ENCODE measurements around the gene HK1.

The HK1 gene

DNA sequence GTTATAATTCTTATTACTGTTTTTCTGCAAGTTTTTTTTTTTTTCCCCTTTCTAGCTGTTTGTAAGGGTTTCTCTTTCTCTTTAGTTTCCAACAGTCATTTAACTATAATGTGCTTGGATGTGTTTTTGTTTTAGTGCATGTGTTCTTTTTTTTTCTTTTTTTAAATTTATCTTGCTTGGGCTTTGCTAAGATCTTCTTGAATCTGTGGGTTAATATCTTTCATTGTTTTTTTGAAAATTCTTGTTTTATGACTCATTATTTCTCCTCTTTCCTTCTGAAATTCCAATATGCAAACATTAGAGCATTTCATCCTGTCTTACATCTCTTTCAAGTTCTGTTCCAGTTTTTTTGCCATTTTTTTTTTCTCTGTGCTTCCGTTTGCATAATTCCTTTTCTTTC lies 5.7 kb upstream of the HK1 start:
- TF ChIP-seq GATA3 (IDR thresholded peaks at IDR 0.05; ENCODE audit: low read depth, low read length) (no peak), GATA2 (IDR thresholded peaks at IDR 0.05; ENCODE audit: low read depth, low read length) (no peak)

DNA sequence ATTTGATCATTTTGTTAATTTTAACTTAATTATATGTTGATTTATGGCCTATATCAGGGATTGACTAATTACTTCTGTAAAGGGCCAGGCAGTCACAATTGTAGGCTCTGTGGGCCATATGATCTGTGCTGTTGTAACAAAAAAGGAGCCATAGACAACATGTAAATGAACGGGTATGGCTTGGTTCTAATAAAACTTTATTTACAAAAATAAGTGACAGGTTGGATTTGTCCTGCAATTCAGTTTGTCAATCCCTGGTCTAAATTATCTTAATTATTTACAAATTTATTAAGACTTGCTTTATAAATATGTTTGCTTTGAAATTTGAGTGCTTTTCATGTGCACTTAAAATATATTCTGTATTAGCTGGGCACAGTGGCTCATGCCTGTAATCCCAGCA lies 2.9 kb upstream of the HK1 start:
- no peak for TF ChIP-seq GATA2 (IDR thresholded peaks at IDR 0.05; ENCODE audit: low read depth, low read length)
- no peak for TF ChIP-seq GATA3 (IDR thresholded peaks at IDR 0.05; ENCODE audit: low read depth, low read length)

DNA sequence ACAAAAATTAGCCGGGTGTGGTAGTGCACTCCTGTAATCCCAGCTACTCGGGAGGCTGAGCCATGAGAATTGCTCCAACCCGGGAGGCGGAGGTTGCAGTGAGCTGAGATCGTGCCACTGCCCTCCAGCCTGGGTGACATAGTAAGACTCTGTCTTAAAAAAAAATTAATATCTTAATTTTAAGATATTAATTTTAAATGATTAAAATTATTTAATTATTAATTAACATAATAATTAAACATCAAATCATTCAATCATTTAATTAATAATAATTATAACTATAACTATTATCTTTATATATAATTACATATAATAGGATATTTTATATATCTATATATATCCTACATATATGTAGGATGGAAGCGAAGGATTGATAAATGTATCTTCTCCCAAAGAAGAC lies 1.8 kb upstream of the HK1 start:
- TF ChIP-seq GATA3 (IDR thresholded peaks at IDR 0.05; ENCODE audit: low read depth, low read length) (no peak), GATA2 (IDR thresholded peaks at IDR 0.05; ENCODE audit: low read depth, low read length) (no peak)

DNA sequence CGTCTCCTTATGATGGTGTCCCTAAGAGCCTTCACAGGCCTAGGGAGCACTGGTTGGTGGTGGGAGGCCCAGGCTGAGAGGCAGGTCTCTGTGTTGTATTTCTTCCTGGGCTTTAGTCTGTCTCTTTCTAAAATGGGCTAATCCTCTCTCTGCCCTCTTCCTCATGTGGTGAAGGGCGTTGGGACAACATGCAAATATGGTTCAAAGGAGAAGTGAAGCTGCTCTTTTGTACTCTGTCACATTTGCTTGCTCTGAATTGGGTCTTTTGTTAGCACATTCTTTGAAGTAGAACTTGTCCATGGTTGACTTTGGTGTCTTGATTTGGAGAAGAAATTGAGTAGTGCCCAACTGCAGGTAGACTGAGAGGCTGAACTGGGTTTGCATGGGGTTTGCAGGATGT lies 814 bp downstream of the HK1 start:
- TF ChIP-seq GATA3 (IDR thresholded peaks at IDR 0.05; ENCODE audit: low read depth, low read length) = no peak
- TF ChIP-seq GATA2 (IDR thresholded peaks at IDR 0.05; ENCODE audit: low read depth, low read length) = no peak

DNA sequence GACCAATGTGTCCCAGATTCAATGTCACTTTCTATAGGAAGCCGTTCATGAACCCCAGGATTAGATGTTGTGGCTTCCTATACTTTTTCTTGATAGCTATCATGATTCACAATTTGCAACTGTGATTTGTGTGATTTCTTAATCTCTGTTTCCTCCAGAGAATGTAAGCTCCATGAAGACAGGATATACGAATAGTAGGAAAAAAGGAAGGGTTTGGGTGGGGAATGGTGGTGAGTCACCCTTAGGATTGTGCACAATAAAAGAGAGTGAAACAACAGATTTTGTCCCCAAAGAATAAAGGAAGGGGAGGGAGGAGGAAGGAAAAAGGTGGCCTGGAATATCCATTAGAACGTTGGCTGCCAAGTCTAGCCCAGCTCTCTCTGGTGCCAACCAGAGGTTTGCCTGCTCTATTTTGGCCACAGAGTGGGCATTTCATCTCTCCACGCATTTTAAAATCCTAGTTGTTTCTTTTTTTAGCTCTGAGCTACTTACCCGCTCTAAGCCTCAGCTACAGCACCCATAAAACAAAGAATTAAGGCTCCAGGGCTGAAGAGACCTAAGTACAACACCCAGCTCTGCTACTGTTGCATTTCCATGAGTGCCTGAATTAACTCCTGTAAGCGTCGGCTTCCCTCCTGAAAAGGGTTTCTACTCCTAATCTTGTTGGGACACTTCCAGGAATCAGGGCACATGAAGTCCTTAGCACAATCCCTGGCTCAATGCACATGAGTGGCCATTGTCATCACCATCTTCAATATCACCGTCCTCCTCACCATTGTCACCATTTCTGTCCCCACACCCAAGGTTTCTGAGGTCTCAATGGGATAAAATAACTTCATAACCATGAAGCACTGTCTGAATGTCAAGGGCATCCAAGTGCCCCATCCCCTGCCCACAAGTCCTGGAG lies 3.5 kb downstream of the HK1 start:
- no peak for TF ChIP-seq GATA2 (IDR thresholded peaks at IDR 0.05; ENCODE audit: low read depth, low read length)
- TF ChIP-seq GATA3 (IDR thresholded peaks at IDR 0.05; ENCODE audit: low read depth, low read length) = no peak

DNA sequence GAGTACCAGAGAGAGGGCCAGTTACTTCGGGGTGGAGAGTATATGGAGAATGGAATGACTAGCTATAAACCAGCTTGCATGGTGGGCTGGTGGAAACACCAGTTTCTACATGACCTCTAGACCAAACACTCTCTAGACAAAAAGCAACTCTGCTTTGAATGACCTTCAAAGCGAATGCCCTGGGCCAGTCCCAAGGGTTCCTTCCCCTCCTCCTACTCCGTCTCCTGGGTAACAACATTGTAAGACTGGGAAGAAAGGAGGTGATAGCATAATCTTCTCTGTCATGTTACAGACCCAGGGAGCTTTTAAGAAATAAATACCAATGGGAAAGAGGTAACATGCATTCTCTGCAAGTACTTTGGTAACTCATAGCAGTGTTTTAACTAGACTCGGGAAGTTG lies 7.4 kb downstream of the HK1 start:
- no peak for TF ChIP-seq GATA2 (IDR thresholded peaks at IDR 0.05; ENCODE audit: low read depth, low read length)
- no peak for TF ChIP-seq GATA3 (IDR thresholded peaks at IDR 0.05; ENCODE audit: low read depth, low read length)

DNA sequence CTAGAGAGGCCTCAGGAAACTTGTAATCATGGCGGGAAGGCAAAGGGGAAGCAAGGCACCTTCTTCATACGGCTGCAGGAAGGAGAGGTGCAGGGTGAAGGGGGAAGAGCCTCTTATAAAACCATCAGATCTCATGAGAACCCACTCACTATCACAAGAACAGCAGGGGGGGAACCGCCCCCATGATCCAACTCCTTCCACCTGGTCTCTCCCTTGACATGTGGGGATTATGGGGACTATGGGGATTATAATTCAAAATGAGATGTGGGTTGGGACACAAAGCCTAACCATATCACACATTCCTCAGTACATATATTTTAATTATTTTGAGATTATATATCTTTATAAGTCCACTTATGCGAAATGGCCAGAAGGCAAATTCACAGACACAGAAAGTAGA lies 8.9 kb downstream of the HK1 start:
- no peak for TF ChIP-seq GATA2 (IDR thresholded peaks at IDR 0.05; ENCODE audit: low read depth, low read length)
- TF ChIP-seq GATA3 (IDR thresholded peaks at IDR 0.05; ENCODE audit: low read depth, low read length) = no peak

DNA sequence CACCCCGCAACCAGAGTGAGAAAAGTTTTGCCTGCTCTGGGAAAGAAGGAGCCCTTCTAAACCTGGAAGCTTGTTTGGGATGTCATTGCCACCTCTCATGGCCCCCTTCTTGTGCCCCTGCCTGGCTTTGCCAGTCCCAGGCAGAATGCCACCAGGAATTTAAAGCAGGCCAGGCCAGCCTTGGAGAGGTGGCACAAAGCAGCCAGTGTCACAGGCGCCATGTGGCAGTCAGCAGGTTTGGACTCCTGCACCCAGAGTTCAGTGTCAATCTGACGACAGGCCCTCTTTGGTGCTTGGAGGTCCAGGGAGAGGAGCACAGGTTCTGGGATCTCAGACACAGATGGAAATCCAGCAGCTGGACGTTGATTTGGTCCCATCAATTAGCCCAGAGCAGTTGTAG lies 12.7 kb downstream of the HK1 start:
- TF ChIP-seq GATA2 (IDR thresholded peaks at IDR 0.05; ENCODE audit: low read depth, low read length) (no peak), GATA3 (IDR thresholded peaks at IDR 0.05; ENCODE audit: low read depth, low read length) (no peak)

DNA sequence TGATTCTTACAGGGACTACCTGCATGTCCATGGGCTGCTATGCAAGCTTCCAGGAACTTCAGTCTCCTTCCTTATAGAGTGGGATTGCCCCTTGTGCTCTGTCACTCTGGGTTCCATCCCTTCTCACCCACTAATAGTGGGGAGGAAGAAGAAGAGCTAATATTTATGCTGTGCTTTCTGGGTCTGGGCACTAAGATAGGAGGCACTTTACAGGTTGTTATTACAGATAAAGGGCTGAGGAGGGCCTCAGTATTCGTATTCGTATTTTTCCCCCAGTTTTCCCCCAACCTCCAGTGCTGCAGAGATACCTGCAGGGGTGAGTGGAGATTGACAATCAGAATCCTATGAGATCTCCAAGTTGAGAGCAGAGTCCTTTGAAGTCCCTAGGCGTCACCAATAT lies 14.2 kb downstream of the HK1 start:
- TF ChIP-seq GATA2 (IDR thresholded peaks at IDR 0.05; ENCODE audit: low read depth, low read length) (no peak), GATA3 (IDR thresholded peaks at IDR 0.05; ENCODE audit: low read depth, low read length) (no peak)

DNA sequence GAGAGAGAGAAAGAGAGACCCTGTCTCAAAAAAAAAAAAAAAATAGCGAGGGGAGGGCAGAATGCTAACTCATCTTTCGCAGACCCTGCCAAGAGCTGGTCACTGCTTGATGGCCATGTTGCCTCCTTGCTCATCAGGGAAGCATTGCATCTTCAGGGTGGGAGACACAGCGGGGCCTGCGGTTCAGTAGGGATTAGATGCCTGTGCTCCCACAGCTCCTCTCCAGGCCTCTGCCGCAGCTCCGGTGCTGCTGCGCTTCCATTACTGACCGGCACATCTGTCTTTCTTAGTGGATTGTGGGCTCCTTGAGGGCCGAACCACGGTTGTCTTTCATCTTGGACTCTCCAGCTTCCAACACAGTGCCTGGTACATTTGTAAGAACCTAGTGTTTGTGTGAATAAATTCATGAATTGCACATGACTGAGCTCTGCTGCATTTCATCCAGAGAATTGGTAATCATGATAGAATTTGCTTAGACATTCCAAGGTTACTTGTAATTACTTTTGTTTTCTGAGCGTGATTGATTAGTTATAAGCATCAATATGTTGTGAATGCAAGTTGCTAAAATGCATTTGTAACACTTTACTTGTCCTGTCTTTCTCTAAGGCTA lies 16.8 kb downstream of the HK1 start:
- no peak for TF ChIP-seq GATA3 (IDR thresholded peaks at IDR 0.05; ENCODE audit: low read depth, low read length)
- no peak for TF ChIP-seq GATA2 (IDR thresholded peaks at IDR 0.05; ENCODE audit: low read depth, low read length)

DNA sequence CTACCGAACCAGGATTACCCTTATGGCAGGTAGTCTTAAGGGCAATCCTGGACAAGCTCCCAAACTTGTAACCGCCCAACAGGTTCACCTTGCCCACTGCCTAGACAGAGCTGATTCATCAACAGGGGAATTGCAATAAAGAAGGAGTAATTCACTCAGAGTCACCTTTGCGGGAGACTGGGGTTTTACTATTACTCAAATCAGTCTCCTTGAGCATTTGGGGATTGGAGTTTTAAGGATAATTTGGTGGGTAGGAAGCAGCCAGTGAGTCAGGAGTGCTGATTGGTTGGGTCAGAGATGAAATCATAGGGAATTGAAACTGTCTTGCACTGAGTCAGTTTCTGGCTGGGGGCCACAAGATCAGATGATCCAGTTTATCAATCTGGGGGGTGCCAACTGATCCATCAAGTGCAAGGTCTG lies 25.3 kb downstream of the HK1 start:
- TF ChIP-seq GATA2 (IDR thresholded peaks at IDR 0.05; ENCODE audit: low read depth, low read length) (no peak), GATA3 (IDR thresholded peaks at IDR 0.05; ENCODE audit: low read depth, low read length) (no peak)

DNA sequence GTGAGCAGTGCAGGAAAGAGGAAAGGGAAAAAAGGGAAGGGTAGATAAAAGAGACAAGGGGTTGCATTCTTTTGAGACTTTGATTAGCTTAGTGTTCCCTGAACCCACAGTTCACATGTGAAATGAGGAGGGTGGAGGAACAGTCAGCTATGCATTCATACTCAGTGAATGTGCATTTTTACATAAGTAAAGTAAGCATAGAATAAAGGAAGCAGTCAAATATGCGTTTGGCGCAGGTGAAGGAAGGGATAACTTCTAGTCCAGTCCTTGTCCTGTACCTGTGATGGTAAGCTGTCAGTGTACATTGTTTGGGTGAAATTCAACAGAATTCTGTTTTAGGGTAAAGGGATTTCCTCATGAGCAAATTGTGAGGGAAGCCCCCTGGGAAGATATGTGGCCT lies 28.1 kb downstream of the HK1 start:
- TF ChIP-seq GATA3 (IDR thresholded peaks at IDR 0.05; ENCODE audit: low read depth, low read length) (no peak), GATA2 (IDR thresholded peaks at IDR 0.05; ENCODE audit: low read depth, low read length) (no peak)

DNA sequence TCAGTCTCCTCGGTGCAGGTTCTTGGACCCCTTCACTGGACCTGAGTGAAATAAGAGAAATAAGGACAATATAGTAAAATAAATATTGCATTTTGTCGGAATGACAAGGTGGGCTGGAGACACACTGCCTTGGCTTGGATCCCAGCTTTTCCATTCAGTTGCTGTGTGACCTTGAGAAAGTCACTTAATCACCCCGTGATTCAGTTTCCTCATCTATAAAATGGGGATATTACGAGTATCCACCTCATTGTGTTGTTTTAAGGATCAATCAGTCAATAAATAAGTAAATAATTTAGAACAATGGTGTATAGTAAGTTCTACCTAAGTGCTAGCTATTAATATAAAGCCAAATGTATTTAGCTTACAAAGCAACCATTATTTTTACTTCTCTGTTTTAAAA lies 29.1 kb downstream of the HK1 start:
- TF ChIP-seq GATA2 (IDR thresholded peaks at IDR 0.05; ENCODE audit: low read depth, low read length) (no peak), GATA3 (IDR thresholded peaks at IDR 0.05; ENCODE audit: low read depth, low read length) (no peak)

DNA sequence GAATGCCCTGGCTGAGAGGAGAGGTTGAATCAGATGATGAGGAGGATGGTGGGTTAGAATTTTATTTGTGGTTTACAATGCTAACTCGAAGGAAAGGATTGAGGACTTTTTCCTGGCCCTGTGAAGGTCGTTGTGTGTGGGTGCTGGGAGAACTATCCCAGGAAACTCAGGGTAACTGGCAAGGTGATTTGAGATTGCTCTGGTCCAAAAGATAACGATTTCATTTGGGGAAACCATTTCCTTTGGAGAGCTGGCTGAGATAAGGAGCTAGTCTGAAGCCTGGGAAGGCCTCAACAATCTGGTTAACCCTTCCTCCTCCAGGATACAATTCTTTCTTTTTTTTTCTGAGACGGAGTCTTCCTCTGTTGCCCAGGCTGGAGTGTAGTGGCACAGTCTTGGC lies 33.0 kb downstream of the HK1 start:
- TF ChIP-seq GATA2 (IDR thresholded peaks at IDR 0.05; ENCODE audit: low read depth, low read length) (no peak), GATA3 (IDR thresholded peaks at IDR 0.05; ENCODE audit: low read depth, low read length) (no peak)

DNA sequence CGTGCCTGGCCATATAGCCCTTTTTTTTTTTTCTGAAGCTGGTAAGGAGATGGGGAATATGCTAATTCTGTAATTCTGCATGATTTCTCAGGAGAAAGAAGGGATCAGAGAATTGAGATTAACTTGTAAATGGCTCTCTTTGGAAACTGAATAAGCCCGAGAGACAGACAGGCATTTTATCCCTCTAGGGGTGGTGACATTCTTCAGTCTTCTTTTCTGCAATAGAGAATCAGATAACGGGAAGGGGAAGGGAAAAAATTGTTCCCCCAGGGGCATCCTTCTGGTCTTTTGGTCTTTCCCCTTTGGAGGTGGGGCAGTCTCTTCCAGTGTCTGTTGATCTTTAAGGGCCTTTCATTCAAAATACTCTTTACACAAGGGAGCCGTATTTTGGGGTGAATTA lies 34.2 kb downstream of the HK1 start:
- TF ChIP-seq GATA2 (IDR thresholded peaks at IDR 0.05; ENCODE audit: low read depth, low read length) (no peak), GATA3 (IDR thresholded peaks at IDR 0.05; ENCODE audit: low read depth, low read length) (no peak)

All from SH-SY5Y (cell line).